Central memory CD4-positive, alpha-beta T cell (primary cell): ENCODE data around the gene TPO.

Experiments used
- DNase-seq: peaks from one replicate; pipeline ENCODE4 v3.0.0; 2022

Gene TPO

DNA sequence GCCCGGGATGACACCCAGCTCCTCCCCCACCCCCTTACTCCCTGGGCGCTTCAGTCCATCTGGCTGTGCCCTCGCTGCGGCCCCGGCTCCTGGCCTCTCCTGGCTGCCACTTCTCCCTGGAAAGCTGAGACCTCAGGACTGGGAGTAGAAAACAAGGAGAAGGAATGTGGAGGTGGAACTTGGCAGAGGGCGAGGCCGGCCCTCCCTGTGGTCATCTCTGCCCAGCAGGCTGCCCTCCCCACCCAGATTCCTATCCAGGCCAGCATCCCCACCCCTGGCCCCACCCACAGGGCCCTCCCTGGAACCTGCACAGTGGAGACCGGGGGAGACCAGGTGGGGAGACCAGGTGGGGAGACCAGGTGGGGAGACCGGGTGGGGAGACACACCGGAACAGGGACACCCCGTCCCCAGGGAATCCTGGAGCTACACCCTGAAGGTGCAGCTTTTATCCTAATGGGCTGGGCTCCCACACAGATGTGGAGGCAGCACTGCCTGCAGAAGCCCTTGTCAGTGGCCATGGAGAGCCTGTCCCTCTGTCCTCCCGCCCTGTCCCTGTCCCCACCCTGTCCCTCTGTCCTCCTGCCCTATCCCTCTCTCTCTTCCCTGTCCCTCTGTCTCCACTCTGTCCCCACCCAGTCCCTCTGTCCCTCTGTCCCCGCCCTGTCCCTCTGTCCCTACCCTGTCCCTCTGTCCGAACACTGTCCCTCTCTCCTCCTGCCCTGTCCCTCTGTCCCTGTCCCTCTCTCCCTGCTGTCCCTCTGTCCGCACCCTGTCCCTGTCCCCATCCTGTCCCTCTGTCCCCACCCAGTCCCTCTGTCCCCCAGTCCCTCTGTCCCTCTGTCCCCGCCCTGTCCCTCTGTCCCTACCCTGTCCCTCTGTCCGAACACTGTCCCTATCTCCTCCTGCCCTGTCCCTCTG, 173.9 kb downstream of the TPO start:
- DNase-seq, result no peak

DNA sequence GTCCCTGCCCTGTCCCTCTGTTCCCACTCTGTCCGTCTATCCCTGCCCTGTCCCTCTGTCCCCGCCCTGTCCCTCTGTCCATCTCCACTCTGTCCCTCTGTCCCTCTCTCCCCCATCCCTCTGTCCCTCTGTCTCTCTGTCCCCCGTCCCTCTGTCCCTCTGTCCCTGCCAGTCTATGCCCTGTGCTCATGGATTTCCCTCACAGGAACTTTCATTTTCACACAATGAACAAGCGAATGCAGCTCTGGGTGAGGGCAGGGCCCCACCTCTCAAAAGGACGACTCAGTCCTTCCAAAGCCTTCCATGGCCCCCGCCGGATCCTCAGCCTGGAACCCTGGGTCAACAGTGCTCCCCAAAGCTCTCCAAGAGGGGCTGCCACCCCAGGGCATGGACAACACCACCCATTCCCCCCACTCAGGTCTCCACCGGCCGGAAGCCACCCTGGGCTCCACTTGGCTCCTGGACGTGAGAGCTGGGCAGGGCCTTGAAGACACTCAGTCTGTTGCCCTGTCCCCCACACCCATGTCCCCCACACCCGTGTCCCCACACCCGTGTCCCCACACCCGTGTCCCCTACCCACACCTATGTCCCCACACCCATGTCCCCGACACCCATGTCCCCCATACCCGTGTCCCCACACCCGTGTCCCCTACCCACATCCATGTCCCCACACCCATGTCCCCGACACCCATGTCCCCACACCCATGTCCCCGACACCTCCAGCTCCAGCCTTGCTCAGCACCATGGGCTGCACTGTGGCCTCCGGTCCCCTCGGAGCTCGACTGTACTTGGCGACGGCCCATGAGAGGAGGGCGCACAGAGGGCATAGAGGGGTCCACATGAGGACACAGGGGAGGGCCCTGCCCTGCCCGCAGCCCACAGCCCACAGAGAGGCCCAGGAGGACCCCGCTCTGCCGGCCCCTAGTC, 175.1 kb downstream of the TPO start:
- DNase-seq, result no peak

DNA sequence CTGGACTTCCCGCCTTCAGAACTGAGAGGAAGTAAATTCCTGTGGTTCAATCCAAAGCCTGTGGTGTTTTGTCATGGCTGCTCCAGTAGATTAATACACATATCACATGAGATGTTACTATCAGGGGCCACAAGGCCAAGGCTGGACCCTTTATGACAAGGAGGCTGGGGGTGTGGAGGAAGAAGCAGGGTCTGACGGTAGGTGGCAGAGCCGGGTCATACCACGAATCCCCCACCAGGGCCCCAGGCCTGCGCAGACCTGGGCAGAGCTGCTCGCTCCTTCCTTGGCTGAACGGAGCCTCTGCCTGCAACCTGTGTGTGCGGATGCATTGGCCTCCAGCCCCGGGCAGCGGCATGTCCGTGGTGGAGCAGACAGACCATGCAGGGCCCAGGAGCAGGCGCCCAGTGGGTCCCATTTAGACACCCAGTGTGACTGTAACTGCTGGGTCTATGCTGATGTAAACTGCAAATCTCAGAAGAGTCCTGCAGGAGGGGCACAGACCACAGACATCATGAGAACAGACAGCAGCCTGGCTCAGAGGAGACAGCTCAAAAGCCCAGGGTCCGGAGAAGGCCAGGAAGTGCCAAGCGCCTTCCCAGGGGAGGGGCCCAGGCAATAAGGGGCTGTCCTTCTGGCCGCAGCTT, 175.8 kb downstream of the TPO start:
- DNase-seq, result no peak

DNA sequence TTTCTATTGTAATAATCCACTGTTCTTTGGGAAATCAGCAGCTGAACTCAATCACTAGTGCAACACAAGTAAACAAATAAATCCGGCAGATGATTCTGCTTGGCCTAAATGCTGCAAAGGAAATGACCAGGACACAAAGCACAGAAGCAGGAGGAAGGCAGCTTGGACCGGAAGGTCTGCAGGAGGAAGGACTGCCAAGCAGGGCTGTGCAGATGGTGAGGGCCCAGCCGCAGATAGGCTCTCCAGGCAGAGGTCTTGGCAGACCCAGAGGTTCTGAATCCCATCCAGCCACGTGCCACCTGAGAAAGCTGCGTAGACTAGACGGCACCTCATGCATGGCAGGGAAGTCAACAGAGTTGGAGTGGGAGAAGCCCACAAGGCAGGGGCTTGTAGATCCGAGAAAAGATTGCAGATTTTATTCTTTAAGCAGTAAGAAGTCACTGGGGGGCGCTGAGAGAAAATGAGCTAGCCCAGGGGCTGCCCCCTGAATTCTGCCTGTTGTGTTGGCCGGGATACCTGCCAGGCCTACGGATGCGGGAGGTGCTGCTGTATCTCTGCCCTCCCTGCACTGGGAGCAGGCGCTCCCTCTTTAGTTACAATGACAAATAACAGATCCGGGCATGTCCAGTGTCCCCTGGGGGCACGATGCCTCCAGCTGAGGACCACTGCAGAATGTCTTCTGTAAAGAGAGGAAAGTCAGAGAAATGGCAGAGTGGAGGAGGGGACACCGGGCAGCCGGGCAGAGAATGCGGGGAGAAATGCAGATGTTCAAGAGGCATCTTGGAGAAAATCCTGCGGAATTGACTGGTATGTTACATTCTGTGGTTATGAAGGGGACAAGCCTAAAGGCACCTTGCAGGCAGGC, 177.6 kb downstream of the TPO start:
- no peak for DNase-seq

DNA sequence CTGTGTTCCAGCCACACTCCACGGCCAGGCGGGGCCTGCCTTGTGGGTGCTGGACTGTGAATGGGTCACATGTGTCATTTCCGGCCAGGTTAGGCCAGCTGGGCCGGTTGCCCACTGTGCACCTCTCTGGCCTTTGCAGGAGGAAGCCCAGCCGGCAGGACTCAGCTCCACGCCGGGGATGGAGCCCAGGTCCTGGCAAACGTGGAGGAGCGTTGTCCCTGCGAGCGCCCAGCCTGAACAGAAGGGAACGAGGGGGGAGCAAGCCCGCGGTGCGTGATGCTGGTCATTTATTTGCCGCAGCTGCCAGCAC, 178.2 kb downstream of the TPO start:
- no peak for DNase-seq
